ENCODE measurements around the gene PRR33. TPM values are rescaled to one million over a fixed set of nuclear protein-coding genes. Genes with fewer than 3 reads are reported as not detected.

PRR33 gene
- total RNA-seq, 1 experiment from 2014 or later: not detected

GRCh38 chr11:1923201-1923956 lies 31.7 kb upstream of the PRR33 start:
- Histone ChIP-seq H3K9me2 (ENCODE audit: insufficient read depth) (no peaks in the 10 kb centered on the region), H3K36me3 (ENCODE audit: control insufficient read depth in 1 of 2, insufficient read depth in 2 of 2, low read length in 2 of 2) (no peaks in the 10 kb centered on the region), H3K9ac (ENCODE audit: low read length) (no peak overlapping the region), H2AFZ (ENCODE audit: low read depth, low read length, poor library complexity, severe bottlenecking) (no peak overlapping the region), H3K27ac (ENCODE audit: low read depth, low read length) (no peak overlapping the region), H3K9me3 (ENCODE audit: control insufficient read depth in 1 of 2, insufficient read depth in 1 of 2, low read depth in 1 of 2, low read length in 2 of 2) (no peaks in the 10 kb centered on the region), H3K4me1 (ENCODE audit: control insufficient read depth in 1 of 2, insufficient read depth in 2 of 2, low read length in 2 of 2) (no peaks in the 10 kb centered on the region), H4K20me1 (ENCODE audit: insufficient read depth) (no peaks in the 10 kb centered on the region), H3K4me3 (replicated peaks in 1 of 2; ENCODE audit: low read depth in 1 of 2, low read length in 2 of 2) (no peak overlapping the region), H3K4me2 (ENCODE audit: low read length) (no peak overlapping the region), H3K79me2 (ENCODE audit: insufficient read depth, low read length) (no peaks in the 10 kb centered on the region), H3K27me3 (ENCODE audit: insufficient read depth, low read length) (no peaks in the 10 kb centered on the region)
- ChIA-PET RAD21 (ENCODE audit: low non-redundant PET in 1 of 2, low total read pairs in 2 of 2, uncharacterized antibody in 2 of 2, unreplicated experiment in 2 of 2) (no interaction called here), POLR2A (interaction anchor here (0.8 kb wide), 1 partner anchor 882 kb away, joined by 3 read pairs; no protein-coding TSS in a partner anchor), CTCF (no interaction called here)
- ATAC-seq (no peak), DNase-seq (ENCODE audit: low read depth, low spot score) (no peak)
- no peak for TF ChIP-seq CBX3 (IDR thresholded peaks at IDR 0.05; ENCODE audit: low read depth)
- no peak for TF ChIP-seq REST (IDR thresholded peaks at IDR 0.05; ENCODE audit: low read depth)
- TF ChIP-seq YY1 (IDR thresholded peaks at IDR 0.05; ENCODE audit: extremely low read depth, insufficient replicate concordance, low read depth, low read length): no peak
- no peak for TF ChIP-seq EGR1 (IDR thresholded peaks at IDR 0.05; ENCODE audit: low read depth)
- TF ChIP-seq JUND (IDR thresholded peaks at IDR 0.05): no peak
- TF ChIP-seq ELF1 (IDR thresholded peaks at IDR 0.05; ENCODE audit: borderline replicate concordance, low read depth): no peak
- TF ChIP-seq SP1 (IDR thresholded peaks at IDR 0.05; ENCODE audit: low read depth): no peak
- TF ChIP-seq TCF7L2 (IDR thresholded peaks at IDR 0.05; ENCODE audit: borderline replicate concordance, extremely low read depth, insufficient read depth, insufficient read length): no peak
- TF ChIP-seq SRF (IDR thresholded peaks at IDR 0.05; ENCODE audit: low read depth): no peak
- no peak for TF ChIP-seq FOSL1 (IDR thresholded peaks at IDR 0.05; ENCODE audit: low read depth)
- TF ChIP-seq POLR2A (IDR thresholded peaks at IDR 0.05; ENCODE audit: borderline replicate concordance, extremely low read depth, insufficient read depth, insufficient read length): no peak
- no peak for TF ChIP-seq ZFX (IDR thresholded peaks at IDR 0.05)
- no peak for TF ChIP-seq MAX (IDR thresholded peaks at IDR 0.05)
- TF ChIP-seq EZH2 (IDR thresholded peaks at IDR 0.05): no peak
- TF ChIP-seq CTCF (IDR thresholded peaks at IDR 0.05 in 2 of 3, conservative IDR thresholded peaks at IDR 0.05 in 1 of 3; ENCODE audit: borderline replicate concordance in 1 of 3, insufficient read depth in 1 of 3, low read depth in 2 of 3, low read length in 2 of 3): no peak
- TF ChIP-seq POLR2AphosphoS5 (IDR thresholded peaks at IDR 0.05; ENCODE audit: low read depth, low read length): no peak
- no TSS peak for BruUV-seq (replicated peaks)
- intact Hi-C loops (cut with micrococcal nuclease): no loop called here
